Measurements from ENCODE around the gene TGM3.

TGM3 gene

GRCh38 chr20:2273634-2274302 is 22.0 kb upstream of the TGM3 start:
- Histone ChIP-seq H3K4me2 (ENCODE audit: low read length) (no peak overlapping the region), H3K36me3 (ENCODE audit: insufficient read depth, low read length) (no peaks in the 10 kb centered on the region)
- TF ChIP-seq CTCF (IDR thresholded peaks at IDR 0.05; ENCODE audit: low read length) (no peak), EZH2 (IDR thresholded peaks at IDR 0.05; ENCODE audit: borderline replicate concordance, low read length) (no peak)

GRCh38 chr20:2276015-2276414 is 19.8 kb upstream of the TGM3 start:
- TF ChIP-seq CTCF (IDR thresholded peaks at IDR 0.05; ENCODE audit: low read length), result no peak
- TF ChIP-seq EZH2 (IDR thresholded peaks at IDR 0.05; ENCODE audit: borderline replicate concordance, low read length), result no peak
- H3K9ac ChIP-seq (ENCODE audit: low read length), result no peak overlapping the region
- H3K4me3 ChIP-seq (ENCODE audit: low read depth, low read length, poor library complexity, severe bottlenecking), result no peak overlapping the region
- no peaks in the 10 kb centered on the region for H3K36me3 ChIP-seq (ENCODE audit: insufficient read depth, low read length)
- H3F3A ChIP-seq (ENCODE audit: insufficient read depth, low read length), result no peaks in the 10 kb centered on the region
- no peaks in the 10 kb centered on the region for H4K20me1 ChIP-seq (ENCODE audit: insufficient read depth, low read length)
- no peaks in the 10 kb centered on the region for H3K79me2 ChIP-seq (ENCODE audit: insufficient read depth, low read length)
- no peak overlapping the region for H2AFZ ChIP-seq (ENCODE audit: low read length)
- no peaks in the 10 kb centered on the region for H3K4me1 ChIP-seq (ENCODE audit: insufficient read depth, low read length, severe bottlenecking)
- no peaks in the 10 kb centered on the region for H3K9me2 ChIP-seq (ENCODE audit: low read depth, low read length)
- H3K9me3 ChIP-seq (ENCODE audit: low read length), result no peaks in the 10 kb centered on the region
- H3K27me3 ChIP-seq (ENCODE audit: insufficient read depth, low read length), result peaks cover 5% of the 10 kb centered on the region; the same call in 1 of the 2 replicates
- H3K27ac ChIP-seq (ENCODE audit: low read depth, low read length, poor library complexity, severe bottlenecking), result no peak overlapping the region
- H3K4me2 ChIP-seq (ENCODE audit: low read length), result no peak overlapping the region

More at GRCh38 chr20:2273634-2274302, 22.0 kb upstream of the TGM3 start:
- no peaks in the 10 kb centered on the region for H3K79me2 ChIP-seq (ENCODE audit: insufficient read depth, low read length)
- no peak overlapping the region for H3K27ac ChIP-seq (ENCODE audit: low read depth, low read length, poor library complexity, severe bottlenecking)
- H4K20me1 ChIP-seq (ENCODE audit: insufficient read depth, low read length), result no peaks in the 10 kb centered on the region
- no peak overlapping the region for H3K4me3 ChIP-seq (ENCODE audit: low read depth, low read length, poor library complexity, severe bottlenecking)
- H3K4me1 ChIP-seq (ENCODE audit: insufficient read depth, low read length, severe bottlenecking), result no peaks in the 10 kb centered on the region
- no peak overlapping the region for H3K9ac ChIP-seq (ENCODE audit: low read length)
- H3F3A ChIP-seq (ENCODE audit: insufficient read depth, low read length), result no peaks in the 10 kb centered on the region
- no peaks in the 10 kb centered on the region for H3K9me2 ChIP-seq (ENCODE audit: low read depth, low read length)
- no peaks in the 10 kb centered on the region for H3K9me3 ChIP-seq (ENCODE audit: low read length)
- H2AFZ ChIP-seq (ENCODE audit: low read length), result no peak overlapping the region
- H3K27me3 ChIP-seq (ENCODE audit: insufficient read depth, low read length), result no peaks in the 10 kb centered on the region

GRCh38 chr20:2279253-2279779 is 16.5 kb upstream of the TGM3 start:
- H3K4me1 ChIP-seq (ENCODE audit: insufficient read depth, low read length, severe bottlenecking), result no peaks in the 10 kb centered on the region
- no peaks in the 10 kb centered on the region for H3F3A ChIP-seq (ENCODE audit: insufficient read depth, low read length)
- no peak overlapping the region for H3K27ac ChIP-seq (ENCODE audit: low read depth, low read length, poor library complexity, severe bottlenecking)
- no peak overlapping the region for H3K9ac ChIP-seq (ENCODE audit: low read length)
- H3K36me3 ChIP-seq (ENCODE audit: insufficient read depth, low read length), result no peaks in the 10 kb centered on the region
- no peak overlapping the region for H3K4me3 ChIP-seq (ENCODE audit: low read depth, low read length, poor library complexity, severe bottlenecking)
- no peak for TF ChIP-seq EZH2 (IDR thresholded peaks at IDR 0.05; ENCODE audit: borderline replicate concordance, low read length)
- TF ChIP-seq CTCF (IDR thresholded peaks at IDR 0.05; ENCODE audit: low read length), result no peak
- no peaks in the 10 kb centered on the region for H3K79me2 ChIP-seq (ENCODE audit: insufficient read depth, low read length)
- no peak overlapping the region for H2AFZ ChIP-seq (ENCODE audit: low read length)
- no peaks in the 10 kb centered on the region for H3K9me2 ChIP-seq (ENCODE audit: low read depth, low read length)
- H3K27me3 ChIP-seq (ENCODE audit: insufficient read depth, low read length), result peaks cover 5% of the 10 kb centered on the region; the same call in 1 of the 2 replicates
- H3K4me2 ChIP-seq (ENCODE audit: low read length), result no peak overlapping the region
- H3K9me3 ChIP-seq (ENCODE audit: low read length), result no peaks in the 10 kb centered on the region
- no peaks in the 10 kb centered on the region for H4K20me1 ChIP-seq (ENCODE audit: insufficient read depth, low read length)
